Measurements from ENCODE around the gene AMPD2. TPM values are rescaled to one million over a fixed set of nuclear protein-coding genes. Genes with fewer than 3 reads are reported as not detected.

AMPD2 gene
- total RNA-seq, 2 donors from 2014 or later, result 55.7 to 69.3 TPM

- Histone ChIP-seq H3K9ac (ENCODE audit: extremely low read depth, low read length, poor library complexity, severe bottlenecking) (no peak overlapping the region), H3K27me3 (ENCODE audit: control insufficient read depth, insufficient read depth, low read length, poor library complexity, severe bottlenecking) (no peaks in the 10 kb centered on the region), H3K36me3 (ENCODE audit: control insufficient read depth, insufficient read depth, low read length) (peaks cover 62% of the 10 kb centered on the region), H3K4me3 (ENCODE audit: low read length) (no peak overlapping the region), H3K4me1 (ENCODE audit: control insufficient read depth, insufficient read depth, low read length) (no peaks in the 10 kb centered on the region), H3K27ac (ENCODE audit: low read depth, low read length) (no peak overlapping the region), H3K9me3 (ENCODE audit: control insufficient read depth, low read length) (no peaks in the 10 kb centered on the region)
- no peak for DNase-seq
- Mint-ChIP-seq H3K9me3 (no peaks in the 10 kb centered on the region), H3K27ac (no peak overlapping the region), H3K27me3 (ENCODE audit: insufficient read depth) (no peaks in the 10 kb centered on the region), H3K4me3 (no peak overlapping the region), H3K4me1 (no peaks in the 10 kb centered on the region), H3K36me3 (ENCODE audit: low read depth) (peaks cover 34% of the 10 kb centered on the region)
- WGBS, 2 experiments (ENCODE audit: insufficient coverage in 1 of 2, insufficient read length in 1 of 2), result 83 to 100% methylated on average over 1 of the region's 1 CpG
- TF ChIP-seq CTCF (conservative IDR thresholded peaks at IDR 0.05), result no peak
Measured at GRCh38 chr1:109598156-109598555, 21.5 kb upstream of the AMPD2 start.

GRCh38 chr1:109598655-109599054 is 21.0 kb upstream of the AMPD2 start:
- Histone ChIP-seq H3K9ac (ENCODE audit: extremely low read depth, low read length, poor library complexity, severe bottlenecking) (no peak overlapping the region), H3K27me3 (ENCODE audit: control insufficient read depth, insufficient read depth, low read length, poor library complexity, severe bottlenecking) (no peaks in the 10 kb centered on the region), H3K4me3 (ENCODE audit: low read length) (no peak overlapping the region), H3K9me3 (ENCODE audit: control insufficient read depth, low read length) (no peaks in the 10 kb centered on the region), H3K36me3 (ENCODE audit: control insufficient read depth, insufficient read depth, low read length) (peaks cover 60% of the 10 kb centered on the region), H3K4me1 (ENCODE audit: control insufficient read depth, insufficient read depth, low read length) (no peaks in the 10 kb centered on the region), H3K27ac (ENCODE audit: low read depth, low read length) (no peak overlapping the region)
- Mint-ChIP-seq H3K36me3 (ENCODE audit: low read depth) (peaks cover 35% of the 10 kb centered on the region), H3K4me1 (no peaks in the 10 kb centered on the region), H3K4me3 (no peak overlapping the region), H3K27me3 (ENCODE audit: insufficient read depth) (no peaks in the 10 kb centered on the region), H3K27ac (no peak overlapping the region), H3K9me3 (no peaks in the 10 kb centered on the region)
- DNase-seq, result peak; percentile 78
- 95% methylated on average over 4 of the region's 5 CpGs; no CpG with 5 or more reads in 1 of the 2 experiments for WGBS, 2 experiments (ENCODE audit: insufficient coverage in 1 of 2, insufficient read length in 1 of 2)
- peak; percentile 71 for TF ChIP-seq CTCF (conservative IDR thresholded peaks at IDR 0.05)

GRCh38 chr1:109603229-109603628 is 16.4 kb upstream of the AMPD2 start:
- no peak for DNase-seq
- Mint-ChIP-seq H3K9me3 (no peaks in the 10 kb centered on the region), H3K4me1 (no peaks in the 10 kb centered on the region), H3K27me3 (ENCODE audit: insufficient read depth) (no peaks in the 10 kb centered on the region), H3K4me3 (no peak overlapping the region), H3K27ac (no peak overlapping the region), H3K36me3 (ENCODE audit: low read depth) (peaks cover 12% of the 10 kb centered on the region)
- no peak for TF ChIP-seq CTCF (conservative IDR thresholded peaks at IDR 0.05)
- no peaks in the 10 kb centered on the region for H3K4me1 ChIP-seq (ENCODE audit: control insufficient read depth, insufficient read depth, low read length)
- no peak overlapping the region for H3K9ac ChIP-seq (ENCODE audit: extremely low read depth, low read length, poor library complexity, severe bottlenecking)
- H3K4me3 ChIP-seq (ENCODE audit: low read length), result no peak overlapping the region
- H3K27me3 ChIP-seq (ENCODE audit: control insufficient read depth, insufficient read depth, low read length, poor library complexity, severe bottlenecking), result no peaks in the 10 kb centered on the region
- no peak overlapping the region for H3K27ac ChIP-seq (ENCODE audit: low read depth, low read length)
- H3K9me3 ChIP-seq (ENCODE audit: control insufficient read depth, low read length), result no peaks in the 10 kb centered on the region
- peaks cover 28% of the 10 kb centered on the region for H3K36me3 ChIP-seq (ENCODE audit: control insufficient read depth, insufficient read depth, low read length)
- WGBS, 2 experiments (ENCODE audit: insufficient coverage in 1 of 2, insufficient read length in 1 of 2), result 99 to 100% methylated on average over 2 to 3 of the region's 3 CpGs
